ENCODE data around the gene GTF2IRD1. TPM values are rescaled to one million over a fixed set of nuclear protein-coding genes. Genes with fewer than 3 reads are reported as not detected.
A peak's percentile ranks its signal among the peaks of the same experiment; 100 is the strongest.

GTF2IRD1 gene
- total RNA-seq, 6 experiments from 2014 or later = 19.7 to 24.6 (median 22.4) TPM

DNA sequence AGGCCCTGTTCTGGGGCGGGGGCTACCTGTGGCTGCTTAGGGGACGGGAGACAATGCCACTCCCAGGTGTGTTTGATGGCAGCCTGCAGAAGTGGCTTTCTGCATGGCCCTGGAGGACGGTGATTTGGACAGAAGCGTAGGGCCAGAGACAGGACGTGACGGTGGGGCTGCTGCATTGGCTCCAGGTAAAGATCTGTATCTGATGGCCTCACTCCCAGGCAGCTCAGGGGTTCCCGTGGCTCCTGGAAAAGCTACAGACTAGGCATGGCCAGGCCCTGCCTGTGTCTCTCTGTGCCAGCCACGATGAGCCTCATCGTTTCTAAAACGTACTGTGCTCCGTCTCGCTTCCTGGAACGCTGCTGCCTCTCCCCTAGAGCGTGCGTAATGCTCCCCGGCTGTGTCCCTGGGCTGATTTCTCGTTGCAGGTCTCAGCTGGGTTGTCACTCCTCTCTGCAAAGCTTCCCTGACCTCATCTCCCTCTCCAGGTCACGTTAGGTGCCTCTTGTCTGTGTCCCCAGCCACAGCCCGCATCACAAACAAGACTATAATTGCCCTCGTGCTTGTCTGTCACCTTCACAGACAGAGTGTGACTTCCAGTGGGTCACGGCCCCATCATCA is 12.6 kb downstream of the GTF2IRD1 start:
- no peaks in the 10 kb centered on the region for H3K27me3 Mint-ChIP-seq (ENCODE audit: insufficient read depth)
- no peak overlapping the region; the same call in 1 of the 2 replicates for H3K27ac Mint-ChIP-seq
- H3K36me3 Mint-ChIP-seq (ENCODE audit: low read depth) = no peaks in the 10 kb centered on the region
- no peak overlapping the region for H3K4me3 Mint-ChIP-seq
- H3K4me1 Mint-ChIP-seq (ENCODE audit: low read depth) = no peaks in the 10 kb centered on the region
- no peaks in the 10 kb centered on the region for H3K9me3 Mint-ChIP-seq
- DNase-seq = no peak
- TF ChIP-seq, protein P1, sequence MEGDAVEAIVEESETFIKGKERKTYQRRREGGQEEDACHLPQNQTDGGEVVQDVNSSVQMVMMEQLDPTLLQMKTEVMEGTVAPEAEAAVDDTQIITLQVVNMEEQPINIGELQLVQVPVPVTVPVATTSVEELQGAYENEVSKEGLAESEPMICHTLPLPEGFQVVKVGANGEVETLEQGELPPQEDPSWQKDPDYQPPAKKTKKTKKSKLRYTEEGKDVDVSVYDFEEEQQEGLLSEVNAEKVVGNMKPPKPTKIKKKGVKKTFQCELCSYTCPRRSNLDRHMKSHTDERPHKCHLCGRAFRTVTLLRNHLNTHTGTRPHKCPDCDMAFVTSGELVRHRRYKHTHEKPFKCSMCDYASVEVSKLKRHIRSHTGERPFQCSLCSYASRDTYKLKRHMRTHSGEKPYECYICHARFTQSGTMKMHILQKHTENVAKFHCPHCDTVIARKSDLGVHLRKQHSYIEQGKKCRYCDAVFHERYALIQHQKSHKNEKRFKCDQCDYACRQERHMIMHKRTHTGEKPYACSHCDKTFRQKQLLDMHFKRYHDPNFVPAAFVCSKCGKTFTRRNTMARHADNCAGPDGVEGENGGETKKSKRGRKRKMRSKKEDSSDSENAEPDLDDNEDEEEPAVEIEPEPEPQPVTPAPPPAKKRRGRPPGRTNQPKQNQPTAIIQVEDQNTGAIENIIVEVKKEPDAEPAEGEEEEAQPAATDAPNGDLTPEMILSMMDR (IDR thresholded peaks at IDR 0.05) = no peak

DNA sequence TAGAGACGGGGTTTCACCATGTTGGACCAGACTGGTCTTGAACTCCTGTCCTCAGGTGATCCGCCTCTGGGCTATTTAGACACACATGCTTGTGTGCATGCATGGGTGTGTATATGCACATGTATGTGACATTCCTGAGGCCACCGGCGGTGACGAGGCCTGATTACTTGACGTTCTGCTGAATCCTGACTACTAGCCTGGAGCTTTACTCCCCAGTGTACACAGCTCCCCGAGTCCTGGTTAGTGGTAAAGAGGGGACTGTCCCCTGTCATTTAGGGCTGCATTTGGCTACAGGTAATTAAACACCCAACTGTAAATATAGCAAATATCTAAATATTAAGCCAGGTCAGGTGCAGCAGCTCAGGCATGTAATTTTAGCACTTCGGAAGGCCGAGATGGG is 14.2 kb downstream of the GTF2IRD1 start:
- Mint-ChIP-seq H3K27me3 (ENCODE audit: insufficient read depth) (no peaks in the 10 kb centered on the region), H3K9me3 (no peaks in the 10 kb centered on the region), H3K4me1 (ENCODE audit: low read depth) (no peaks in the 10 kb centered on the region), H3K4me3 (no peak overlapping the region), H3K36me3 (ENCODE audit: low read depth) (no peaks in the 10 kb centered on the region), H3K27ac (no peak overlapping the region)
- DNase-seq = no peak
- TF ChIP-seq, protein P1 (IDR thresholded peaks at IDR 0.05) = no peak

DNA sequence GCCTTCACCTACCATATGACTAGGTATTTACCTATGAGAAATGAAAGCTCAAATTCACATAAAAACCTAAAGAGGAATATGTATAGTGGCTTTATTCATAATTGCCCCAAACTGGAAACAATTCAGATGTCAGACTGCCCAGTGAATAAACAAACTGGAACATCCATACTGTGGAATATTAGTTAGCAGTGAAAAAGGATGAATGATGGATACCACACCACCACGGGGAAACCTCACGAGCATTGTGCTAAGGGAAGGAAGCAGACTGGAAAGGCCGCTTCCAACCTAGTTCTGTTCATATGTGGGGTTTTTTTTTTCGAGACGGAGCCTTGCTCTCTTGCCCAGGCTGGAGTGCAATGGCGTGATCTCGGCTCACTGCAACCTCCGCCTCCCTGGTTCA is 16.8 kb downstream of the GTF2IRD1 start:
- no peak for DNase-seq
- Mint-ChIP-seq H3K4me3 (no peak overlapping the region), H3K4me1 (ENCODE audit: low read depth) (peaks cover 14% of the 10 kb centered on the region), H3K36me3 (ENCODE audit: low read depth) (no peaks in the 10 kb centered on the region), H3K9me3 (no peaks in the 10 kb centered on the region), H3K27ac (no peak overlapping the region), H3K27me3 (ENCODE audit: insufficient read depth) (0 out of 2 replicates have a peak, but pooled peaks cover 1% of the 10 kb centered on the region)
- TF ChIP-seq, protein P1 (IDR thresholded peaks at IDR 0.05) = no peak

DNA sequence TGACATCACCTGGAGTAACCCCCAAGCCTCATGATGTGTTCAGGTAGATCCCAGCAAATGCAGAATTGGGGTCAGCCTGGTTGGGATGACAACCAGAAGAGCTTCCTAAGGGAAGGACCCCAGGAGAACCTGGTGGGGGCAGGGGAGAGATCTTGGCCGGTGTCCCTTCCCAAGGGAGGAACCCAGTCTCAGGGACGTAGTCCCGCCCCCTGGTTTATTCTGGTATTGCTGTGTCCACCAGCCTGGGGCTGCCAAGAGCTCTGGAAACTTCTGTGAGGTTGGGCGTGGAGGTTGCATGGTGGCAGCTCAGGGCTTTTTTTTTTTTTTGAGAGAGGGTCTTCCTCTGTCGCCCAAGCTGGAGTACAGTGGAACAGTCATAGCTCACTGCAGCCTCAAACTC is 19.4 kb downstream of the GTF2IRD1 start:
- Mint-ChIP-seq H3K4me1 (ENCODE audit: low read depth) (peaks cover 41% of the 10 kb centered on the region), H3K9me3 (no peaks in the 10 kb centered on the region), H3K27ac (no peak overlapping the region), H3K36me3 (ENCODE audit: low read depth) (no peaks in the 10 kb centered on the region), H3K4me3 (no peak overlapping the region), H3K27me3 (ENCODE audit: insufficient read depth) (peaks cover 4% of the 10 kb centered on the region; the same call in 1 of the 2 replicates)
- DNase-seq = no peak
- TF ChIP-seq, protein P1 (IDR thresholded peaks at IDR 0.05) = no peak

DNA sequence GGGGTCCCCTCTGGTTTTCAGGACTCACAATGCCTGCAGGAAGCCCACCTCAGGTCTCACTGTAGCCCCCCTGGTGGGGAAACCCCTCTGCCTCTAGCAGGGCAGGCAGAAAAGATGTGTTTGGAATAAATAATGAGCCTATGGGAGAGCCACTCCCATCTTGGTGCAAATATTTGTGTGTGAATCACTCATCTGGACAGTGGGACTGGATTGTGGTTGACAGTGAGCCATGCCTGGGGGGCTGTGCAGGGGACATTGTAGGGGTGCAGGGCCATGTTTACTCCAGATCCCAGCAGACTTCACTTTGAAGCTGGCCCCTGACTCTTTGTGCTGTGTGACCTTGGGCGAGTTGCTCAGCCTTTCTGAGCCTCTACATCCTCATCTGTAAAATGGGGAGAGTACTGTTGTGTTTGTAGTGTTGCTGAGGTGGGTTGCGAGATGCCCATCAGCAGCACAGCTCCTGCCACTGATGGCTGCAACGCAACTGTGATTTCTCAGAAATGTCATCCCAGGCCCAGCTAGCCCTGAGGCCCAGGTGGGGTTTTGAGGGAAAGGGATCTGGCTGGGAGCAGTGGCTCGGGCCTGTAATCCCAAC is 20.7 kb downstream of the GTF2IRD1 start:
- peak; percentile 24 for DNase-seq
- TF ChIP-seq, protein P1 (IDR thresholded peaks at IDR 0.05) = no peak
- no peaks in the 10 kb centered on the region for H3K36me3 Mint-ChIP-seq (ENCODE audit: low read depth)
- no peak overlapping the region for H3K4me3 Mint-ChIP-seq
- peak overlapping the region; percentile 56 for H3K27ac Mint-ChIP-seq
- peaks cover 52% of the 10 kb centered on the region for H3K4me1 Mint-ChIP-seq (ENCODE audit: low read depth)
- H3K27me3 Mint-ChIP-seq (ENCODE audit: insufficient read depth) = peaks cover 5% of the 10 kb centered on the region; the same call in 1 of the 2 replicates
- no peaks in the 10 kb centered on the region for H3K9me3 Mint-ChIP-seq
